HepG2 (cell line): ENCODE measurements around the gene SAMD10. TPM values are rescaled to one million over a fixed set of nuclear protein-coding genes. Genes with fewer than 3 reads are reported as not detected.

Experiments
- ARNT ChIP-seq: fragments of 450-650 bp; IDR thresholded peaks from 2 replicates; pipeline ENCODE4 v1.6.1; 2017
- EHMT2 ChIP-seq: fragments of 200-600 bp; sonication (generic); IDR thresholded peaks from 2 replicates; pipeline ENCODE4 v1.7.0; 2017; ENCODE audit warnings: antibody characterized with exemption, low read depth, low read length, borderline replicate concordance
- FOXP1 ChIP-seq, 2 experiments: fragments of 450-650 bp in 1 of 2; IDR thresholded peaks; 2 replicates each; pipeline ENCODE4 v1.6.1; 2017 to 2018; ENCODE audit warnings: antibody characterized with exemption in 1 of 2
- GATAD2A ChIP-seq: IDR thresholded peaks from 2 replicates; pipeline ENCODE4 v1.6.1; 2016
- HIVEP1 ChIP-seq: sonication (generic); formaldehyde crosslinking; IDR thresholded peaks from 2 replicates; pipeline ENCODE4 v1.4.0; 2020; ENCODE audit warnings: mild to moderate bottlenecking, missing genetic modification reagents
- HNRNPH1 ChIP-seq: fragments of 200-400 bp; formaldehyde crosslinking; optimal IDR thresholded peaks from 2 replicates; pipeline ENCODE3; 2017; ENCODE audit warnings: mild to moderate bottlenecking, low read depth, low read length
- MZF1 ChIP-seq: sonication (generic); formaldehyde crosslinking; IDR thresholded peaks from 2 replicates; pipeline ENCODE4 v1.8.1; 2023; ENCODE audit warnings: mild to moderate bottlenecking, missing genetic modification reagents, borderline replicate concordance
- NCOA1 ChIP-seq: sonication (generic); formaldehyde crosslinking; IDR thresholded peaks from 2 replicates; pipeline ENCODE4 v1.9.0; 2021; ENCODE audit warnings: missing genetic modification reagents
- SPEN ChIP-seq: sonication (generic); formaldehyde crosslinking; IDR thresholded peaks from 2 replicates; pipeline ENCODE4 v1.5.1; 2020; ENCODE audit warnings: low read depth, mild to moderate bottlenecking, missing genetic modification reagents
- ZC3H4 ChIP-seq: sonication (generic); formaldehyde crosslinking; IDR thresholded peaks from 2 replicates; pipeline ENCODE4 v1.4.0; 2020; ENCODE audit warnings: missing genetic modification reagents, borderline replicate concordance
- ZFP91 ChIP-seq: sonication (generic); formaldehyde crosslinking; IDR thresholded peaks from 2 replicates; pipeline ENCODE4 v1.9.0; 2022; ENCODE audit warnings: missing genetic modification reagents, mild to moderate bottlenecking, borderline replicate concordance
- ZKSCAN5 ChIP-seq: sonication (generic); formaldehyde crosslinking; IDR thresholded peaks from 2 replicates; pipeline ENCODE4 v1.5.1; 2020; ENCODE audit warnings: mild to moderate bottlenecking, missing genetic modification reagents
- ZNF264 ChIP-seq: sonication (generic); formaldehyde crosslinking; IDR thresholded peaks from 2 replicates; pipeline ENCODE4 v1.4.0; 2020; ENCODE audit warnings: missing genetic modification reagents
- ZNF335 ChIP-seq: sonication (generic); formaldehyde crosslinking; IDR thresholded peaks from 2 replicates; pipeline ENCODE4 v1.4.0; 2020; ENCODE audit warnings: missing genetic modification reagents
- polyA plus RNA-seq, 8 experiments: library from polyadenylated mRNA; depleted of rRNA in 3 of 8; stranded (reverse) in 7 of 8; unstranded in 1 of 8; fragments of >200 nt; fragmentation: Illumina TruSeq in 4 of 8; extraction: Trizol in 4 of 8; gene quantifications; 2 replicates each; pipeline versions ENCODE4 v1.2.1 to v1.2.3, GENCODE V29; 2011 to 2016; ENCODE audit warnings: low read depth in 4 of 8, missing spikeins in 1 of 8, mixed read lengths in 1 of 8; ENCODE audit not compliant: insufficient read depth in 1 of 8
- total RNA-seq, 5 experiments: library from RNA; depleted of rRNA; stranded (reverse); fragments of >200 nt; fragmentation: Illumina TruSeq; extraction: Trizol; gene quantifications; 2 replicates each; pipeline ENCODE4 v1.2.3, GENCODE V29; 2016; ENCODE audit warnings: low read depth in 1 of 5
- TF ChIP-seq, protein P1 (sequence below): IDR thresholded peaks from 2 replicates; pipeline ENCODE4 v1.6.1; 2012; ENCODE audit warnings: low read depth, low read length, improper control_type of control experiment
- TF ChIP-seq, protein P2 (sequence below): sonication (generic); formaldehyde crosslinking; IDR thresholded peaks from 2 replicates; pipeline ENCODE4 v1.4.0; 2020; ENCODE audit warnings: mild to moderate bottlenecking, missing genetic modification reagents
- TF ChIP-seq, protein P3 (sequence below), 2 experiments: fragments of 450-650 bp in 1 of 2; sonication (generic) in 1 of 2; formaldehyde crosslinking in 1 of 2; IDR thresholded peaks; 2 replicates each; pipeline versions ENCODE4 v1.6.1 to v1.8.0; 2016 to 2022; ENCODE audit warnings: antibody characterized with exemption in 1 of 2, mild to moderate bottlenecking in 1 of 2, missing genetic modification reagents in 1 of 2

SAMD10 gene
- total and polyA plus RNA-seq, 2 of the 13 experiments (the other 11 are each of a cell fraction or from before 2014, with no cell fraction given), result 6.1 to 11.0 TPM

DNA sequence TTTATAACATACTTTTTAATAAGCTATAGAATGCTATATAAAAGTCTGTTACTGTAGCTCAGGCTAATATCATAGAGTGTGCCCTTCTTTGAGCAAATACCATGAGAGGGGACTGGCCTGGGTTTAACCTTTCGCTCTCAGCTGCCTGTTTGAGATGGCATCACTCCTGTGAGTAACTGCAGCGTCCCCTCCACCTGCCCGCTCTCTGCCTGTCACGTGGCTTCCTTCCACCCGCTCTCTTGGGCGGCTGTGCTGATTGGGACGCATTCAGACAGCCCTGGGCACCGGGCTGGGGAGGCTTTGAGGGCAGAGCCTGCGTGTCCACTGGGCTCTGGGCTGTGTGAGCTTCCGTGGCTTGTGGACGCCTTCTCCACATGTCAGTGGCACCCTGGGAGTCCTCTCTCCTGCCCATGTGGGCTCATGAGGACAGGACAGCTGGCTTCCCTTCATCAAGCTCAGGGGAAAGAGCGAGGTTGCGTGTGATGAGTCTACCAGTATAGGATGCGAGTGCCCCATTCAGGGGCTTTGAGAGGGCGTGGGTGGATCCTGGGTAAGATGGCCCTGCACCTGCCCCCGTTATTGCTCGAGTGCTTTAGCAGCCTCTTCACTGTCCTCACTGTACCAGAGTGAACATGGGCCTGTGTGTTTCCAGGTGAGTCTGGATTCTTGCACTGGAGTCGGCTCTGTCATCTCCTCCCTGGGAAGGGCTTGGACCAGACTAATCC lies 45.8 kb upstream of the SAMD10 start (continued):
- TF ChIP-seq, protein P1, sequence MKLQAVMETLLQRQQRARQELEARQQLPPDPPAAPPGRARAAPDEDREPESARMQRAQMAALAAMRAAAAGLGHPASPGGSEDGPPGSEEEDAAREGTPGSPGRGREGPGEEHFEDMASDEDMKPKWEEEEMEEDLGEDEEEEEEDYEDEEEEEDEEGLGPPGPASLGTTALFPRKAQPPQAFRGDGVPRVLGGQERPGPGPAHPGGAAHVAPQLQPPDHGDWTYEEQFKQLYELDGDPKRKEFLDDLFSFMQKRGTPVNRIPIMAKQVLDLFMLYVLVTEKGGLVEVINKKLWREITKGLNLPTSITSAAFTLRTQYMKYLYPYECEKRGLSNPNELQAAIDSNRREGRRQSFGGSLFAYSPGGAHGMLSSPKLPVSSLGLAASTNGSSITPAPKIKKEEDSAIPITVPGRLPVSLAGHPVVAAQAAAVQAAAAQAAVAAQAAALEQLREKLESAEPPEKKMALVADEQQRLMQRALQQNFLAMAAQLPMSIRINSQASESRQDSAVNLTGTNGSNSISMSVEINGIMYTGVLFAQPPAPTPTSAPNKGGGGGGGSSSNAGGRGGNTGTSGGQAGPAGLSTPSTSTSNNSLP, result no peak
- TF ChIP-seq, protein P2, sequence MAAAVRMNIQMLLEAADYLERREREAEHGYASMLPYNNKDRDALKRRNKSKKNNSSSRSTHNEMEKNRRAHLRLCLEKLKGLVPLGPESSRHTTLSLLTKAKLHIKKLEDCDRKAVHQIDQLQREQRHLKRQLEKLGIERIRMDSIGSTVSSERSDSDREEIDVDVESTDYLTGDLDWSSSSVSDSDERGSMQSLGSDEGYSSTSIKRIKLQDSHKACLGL, result no peak
- TF ChIP-seq ZKSCAN5, result no peak
- TF ChIP-seq ZNF264, result no peak
- TF ChIP-seq ZFP91 (CRISPR knock-in tag), result no peak
- TF ChIP-seq HIVEP1 (CRISPR knock-in tag), result no peak
- TF ChIP-seq ARNT, result no peak
- no peak for TF ChIP-seq GATAD2A (CRISPR knock-in tag)
- no peak for TF ChIP-seq NCOA1 (CRISPR knock-in tag)
- no peak for TF ChIP-seq EHMT2
- no peak for TF ChIP-seq MZF1
- no peak for TF ChIP-seq ZNF335 (CRISPR knock-in tag)
- TF ChIP-seq SPEN (CRISPR knock-in tag), result no peak
- no peak for TF ChIP-seq FOXP1 (IDR thresholded peaks at IDR 0.05)
- TF ChIP-seq FOXP1 (CRISPR knock-in tag; IDR thresholded peaks at IDR 0.05), result no peak
- TF ChIP-seq HNRNPH1, result no peak
- TF ChIP-seq, protein P3, sequence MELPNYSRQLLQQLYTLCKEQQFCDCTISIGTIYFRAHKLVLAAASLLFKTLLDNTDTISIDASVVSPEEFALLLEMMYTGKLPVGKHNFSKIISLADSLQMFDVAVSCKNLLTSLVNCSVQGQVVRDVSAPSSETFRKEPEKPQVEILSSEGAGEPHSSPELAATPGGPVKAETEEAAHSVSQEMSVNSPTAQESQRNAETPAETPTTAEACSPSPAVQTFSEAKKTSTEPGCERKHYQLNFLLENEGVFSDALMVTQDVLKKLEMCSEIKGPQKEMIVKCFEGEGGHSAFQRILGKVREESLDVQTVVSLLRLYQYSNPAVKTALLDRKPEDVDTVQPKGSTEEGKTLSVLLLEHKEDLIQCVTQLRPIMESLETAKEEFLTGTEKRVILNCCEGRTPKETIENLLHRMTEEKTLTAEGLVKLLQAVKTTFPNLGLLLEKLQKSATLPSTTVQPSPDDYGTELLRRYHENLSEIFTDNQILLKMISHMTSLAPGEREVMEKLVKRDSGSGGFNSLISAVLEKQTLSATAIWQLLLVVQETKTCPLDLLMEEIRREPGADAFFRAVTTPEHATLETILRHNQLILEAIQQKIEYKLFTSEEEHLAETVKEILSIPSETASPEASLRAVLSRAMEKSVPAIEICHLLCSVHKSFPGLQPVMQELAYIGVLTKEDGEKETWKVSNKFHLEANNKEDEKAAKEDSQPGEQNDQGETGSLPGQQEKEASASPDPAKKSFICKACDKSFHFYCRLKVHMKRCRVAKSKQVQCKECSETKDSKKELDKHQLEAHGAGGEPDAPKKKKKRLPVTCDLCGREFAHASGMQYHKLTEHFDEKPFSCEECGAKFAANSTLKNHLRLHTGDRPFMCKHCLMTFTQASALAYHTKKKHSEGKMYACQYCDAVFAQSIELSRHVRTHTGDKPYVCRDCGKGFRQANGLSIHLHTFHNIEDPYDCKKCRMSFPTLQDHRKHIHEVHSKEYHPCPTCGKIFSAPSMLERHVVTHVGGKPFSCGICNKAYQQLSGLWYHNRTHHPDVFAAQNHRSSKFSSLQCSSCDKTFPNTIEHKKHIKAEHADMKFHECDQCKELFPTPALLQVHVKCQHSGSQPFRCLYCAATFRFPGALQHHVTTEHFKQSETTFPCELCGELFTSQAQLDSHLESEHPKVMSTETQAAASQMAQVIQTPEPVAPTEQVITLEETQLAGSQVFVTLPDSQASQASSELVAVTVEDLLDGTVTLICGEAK (IDR thresholded peaks at IDR 0.05), result no peak
- TF ChIP-seq, protein P3 (CRISPR knock-in tag; IDR thresholded peaks at IDR 0.05), result no peak; the same call in 1 of the 2 replicates
- no peak for TF ChIP-seq ZC3H4 (CRISPR knock-in tag)
